ENCODE measurements around the gene APOO.

GRCh38 chrX:23854122-23854521 lies 53.6 kb downstream of the APOO start:
- TF ChIP-seq CTCF (IDR thresholded peaks at IDR 0.05) (no peak), POLR2A (IDR thresholded peaks at IDR 0.05) (no peak)
